ENCODE data around the gene MSRB2. TPM values are rescaled to one million over a fixed set of nuclear protein-coding genes. Genes with fewer than 3 reads are reported as not detected.

Gene MSRB2
- total RNA-seq, 6 experiments from 2014 or later = 23.5 to 31.2 (median 26.2) TPM

GRCh38 chr10:23081221-23081750 is 14.1 kb upstream of the MSRB2 start:
- 0 out of 2 replicates have a peak, but pooled peaks cover 8% of the 10 kb centered on the region for H3K4me1 Mint-ChIP-seq (ENCODE audit: low read depth)
- TF ChIP-seq, protein P1, sequence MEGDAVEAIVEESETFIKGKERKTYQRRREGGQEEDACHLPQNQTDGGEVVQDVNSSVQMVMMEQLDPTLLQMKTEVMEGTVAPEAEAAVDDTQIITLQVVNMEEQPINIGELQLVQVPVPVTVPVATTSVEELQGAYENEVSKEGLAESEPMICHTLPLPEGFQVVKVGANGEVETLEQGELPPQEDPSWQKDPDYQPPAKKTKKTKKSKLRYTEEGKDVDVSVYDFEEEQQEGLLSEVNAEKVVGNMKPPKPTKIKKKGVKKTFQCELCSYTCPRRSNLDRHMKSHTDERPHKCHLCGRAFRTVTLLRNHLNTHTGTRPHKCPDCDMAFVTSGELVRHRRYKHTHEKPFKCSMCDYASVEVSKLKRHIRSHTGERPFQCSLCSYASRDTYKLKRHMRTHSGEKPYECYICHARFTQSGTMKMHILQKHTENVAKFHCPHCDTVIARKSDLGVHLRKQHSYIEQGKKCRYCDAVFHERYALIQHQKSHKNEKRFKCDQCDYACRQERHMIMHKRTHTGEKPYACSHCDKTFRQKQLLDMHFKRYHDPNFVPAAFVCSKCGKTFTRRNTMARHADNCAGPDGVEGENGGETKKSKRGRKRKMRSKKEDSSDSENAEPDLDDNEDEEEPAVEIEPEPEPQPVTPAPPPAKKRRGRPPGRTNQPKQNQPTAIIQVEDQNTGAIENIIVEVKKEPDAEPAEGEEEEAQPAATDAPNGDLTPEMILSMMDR (IDR thresholded peaks at IDR 0.05) = no peak
- peak; percentile 6 for DNase-seq
- H3K27ac Mint-ChIP-seq = no peak overlapping the region
- peaks cover 36% of the 10 kb centered on the region for H3K27me3 Mint-ChIP-seq (ENCODE audit: insufficient read depth)
- H3K4me3 Mint-ChIP-seq = no peak overlapping the region
- no peaks in the 10 kb centered on the region for H3K9me3 Mint-ChIP-seq
- H3K36me3 Mint-ChIP-seq (ENCODE audit: low read depth) = no peaks in the 10 kb centered on the region

- Mint-ChIP-seq H3K27ac (no peak overlapping the region), H3K27me3 (ENCODE audit: insufficient read depth) (peaks cover 36% of the 10 kb centered on the region)
Observed at GRCh38 chr10:23081891-23082290, 13.5 kb upstream of the MSRB2 start.

GRCh38 chr10:23088609-23089008 is 6.8 kb upstream of the MSRB2 start:
- no peak overlapping the region for H3K27ac Mint-ChIP-seq
- DNase-seq = no peak
- TF ChIP-seq, protein P1 (IDR thresholded peaks at IDR 0.05) = no peak
- H3K4me1 Mint-ChIP-seq (ENCODE audit: low read depth) = peaks cover 6% of the 10 kb centered on the region; the same call in 1 of the 2 replicates
- peaks cover 3% of the 10 kb centered on the region for H3K27me3 Mint-ChIP-seq (ENCODE audit: insufficient read depth)
- H3K4me3 Mint-ChIP-seq = no peak overlapping the region
- 0 out of 2 replicates have a peak, but pooled peaks cover 5% of the 10 kb centered on the region for H3K9me3 Mint-ChIP-seq
- no peaks in the 10 kb centered on the region for H3K36me3 Mint-ChIP-seq (ENCODE audit: low read depth)

More at GRCh38 chr10:23081891-23082290, 13.5 kb upstream of the MSRB2 start:
- 0 out of 2 replicates have a peak, but pooled peaks cover 8% of the 10 kb centered on the region for H3K4me1 Mint-ChIP-seq (ENCODE audit: low read depth)
- H3K36me3 Mint-ChIP-seq (ENCODE audit: low read depth) = no peaks in the 10 kb centered on the region
- DNase-seq = no peak
- H3K9me3 Mint-ChIP-seq = no peaks in the 10 kb centered on the region
- TF ChIP-seq, protein P1 (IDR thresholded peaks at IDR 0.05) = peak; percentile 63
- no peak overlapping the region for H3K4me3 Mint-ChIP-seq

DNA sequence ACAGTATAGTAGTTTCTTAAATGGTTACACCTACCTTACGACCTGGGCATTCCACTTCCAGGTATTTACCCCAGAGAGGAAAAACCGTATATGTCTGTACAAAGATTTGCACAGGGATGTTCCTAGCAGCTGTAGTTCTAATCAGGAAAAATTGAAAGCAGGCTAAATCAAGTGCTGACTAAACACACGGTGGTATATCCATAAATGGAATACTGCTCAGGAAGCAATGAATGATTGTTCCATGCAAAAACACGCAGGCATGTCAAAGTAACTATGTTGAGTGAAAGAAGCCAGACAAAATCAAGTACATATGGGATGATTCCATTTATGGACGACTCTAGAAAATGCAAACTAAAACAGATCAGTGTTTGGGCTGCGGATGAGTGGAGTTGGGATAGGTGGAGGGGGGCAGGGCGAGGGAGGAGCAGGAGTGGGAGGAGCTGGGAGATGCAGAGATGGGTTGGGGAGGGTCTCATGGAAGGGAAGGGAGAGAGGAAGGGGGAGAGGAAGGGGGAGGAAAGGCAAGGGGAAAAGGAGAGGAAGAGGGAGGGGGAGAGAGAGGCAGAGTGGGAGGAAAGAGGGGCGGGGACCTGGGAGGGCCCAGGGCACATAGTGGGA is 484 bp upstream of the MSRB2 start:
- Mint-ChIP-seq H3K4me1 (ENCODE audit: low read depth) (peaks cover 31% of the 10 kb centered on the region), H3K36me3 (ENCODE audit: low read depth) (peaks cover 8% of the 10 kb centered on the region; the same call in 1 of the 2 replicates), H3K9me3 (0 out of 2 replicates have a peak, but pooled peaks cover 5% of the 10 kb centered on the region), H3K27ac (no peak overlapping the region), H3K4me3 (peak overlapping the region; percentile 95), H3K27me3 (ENCODE audit: insufficient read depth) (peaks cover 3% of the 10 kb centered on the region; the same call in 1 of the 2 replicates)
- peak; percentile 7 for DNase-seq
- TF ChIP-seq, protein P1 (IDR thresholded peaks at IDR 0.05) = no peak

- peak; percentile 43 for DNase-seq
- peaks cover 3% of the 10 kb centered on the region; the same call in 1 of the 2 replicates for H3K27me3 Mint-ChIP-seq (ENCODE audit: insufficient read depth)
- TF ChIP-seq, protein P1 (IDR thresholded peaks at IDR 0.05) = no peak
- peak overlapping the region; percentile 80 for H3K27ac Mint-ChIP-seq
- H3K9me3 Mint-ChIP-seq = 0 out of 2 replicates have a peak, but pooled peaks cover 5% of the 10 kb centered on the region
- peaks cover 38% of the 10 kb centered on the region for H3K4me1 Mint-ChIP-seq (ENCODE audit: low read depth)
- H3K4me3 Mint-ChIP-seq = peak overlapping the region; percentile 95
- peaks cover 8% of the 10 kb centered on the region; the same call in 1 of the 2 replicates for H3K36me3 Mint-ChIP-seq (ENCODE audit: low read depth)
Observed at GRCh38 chr10:23095966-23096801, 805 bp downstream of the MSRB2 start.

Data from HFFc6 (cell line).